K562 (cell line): ENCODE results near the gene CMBL. TPM values are rescaled to one million over a fixed set of nuclear protein-coding genes. Genes with fewer than 3 reads are reported as not detected.

Experiments used
- ATAC-seq: fragments of 200-7000 bp; cut with Tn5 transposase; 3 replicates; pipeline ENCODE4 v1.9.1; 2020; ENCODE audit warnings: moderate library complexity
- BruUV-seq: library from RNA; stranded (reverse); fragments of 400-500 nt; replicated peaks from 2 replicates; lab custom pipeline; 2021; lab: Mats Ljungman, UMichigan
- CTCF ChIA-PET: fragments of 300-600 bp; formaldehyde crosslinking; extraction: SDS; loops from one replicate; lab custom pipeline; 2021; ENCODE audit warnings: low intra/inter-chr PET ratio; lab: Yijun Ruan, JAX
- POLR2A ChIA-PET: fragments of 300-600, 350-650 bp; sonication (Branson Sonifier 250); formaldehyde crosslinking; extraction: SDS; loops from one replicate; lab custom pipeline; 2021; ENCODE audit warnings: antibody characterized with exemption, inconsistent platforms; lab: Yijun Ruan, JAX
- DNase-seq, 4 experiments: peaks; one replicate each; pipeline versions ENCODE4 v3.0.0 to v3.0.0-alpha.2; 2011 to 2018; ENCODE audit warnings: low spot score in 3 of 4, mixed read lengths in 3 of 4; ENCODE audit errors: extremely low read depth in 1 of 4
- FAIRE-seq: peaks from 2 replicates; lab custom pipeline; 2011; peaks lifted over from hg19 to GRCh38; lab: Jason Lieb, UNC
- H2AFZ ChIP-seq: 2 replicates; pipeline ENCODE4 v1.6.0; 2011; ENCODE audit warnings: low read depth, low read length, control low read depth, inconsistent platforms
- H3K27ac ChIP-seq: fragments of 200-600 bp; 3 replicates; pipeline ENCODE4 v1.8.0; 2011; ENCODE audit warnings: low read depth, mild to moderate bottlenecking, control low read depth, inconsistent platforms, low read length, moderate library complexity, mixed read lengths; ENCODE audit errors: extremely low read depth
- H3K27me3 ChIP-seq, 2 experiments: fragments of 300-600 bp in 1 of 2; 2 replicates in 1 of 2; 3 replicates in 1 of 2; pipeline versions ENCODE4 v1.6.0 to v1.8.0; 2011; ENCODE audit warnings: inconsistent platforms in 2 of 2, low read length in 2 of 2, mild to moderate bottlenecking in 1 of 2, mixed read lengths in 1 of 2, moderate library complexity in 1 of 2; ENCODE audit not compliant: control insufficient read depth in 2 of 2, insufficient read depth in 2 of 2
- H3K36me3 ChIP-seq: fragments of 300-600 bp; 3 replicates; pipeline ENCODE4 v1.8.0; 2011; ENCODE audit warnings: mild to moderate bottlenecking, low read length, inconsistent platforms; ENCODE audit not compliant: control insufficient read depth, insufficient read depth
- H3K4me1 ChIP-seq, 2 experiments: fragments of 200-600 bp in 1 of 2; replicated peaks in 1 of 2; 2 replicates in 1 of 2; 3 replicates in 1 of 2; pipeline versions ENCODE4 v1.5.1 to v1.8.0; 2011; ENCODE audit warnings: inconsistent platforms in 2 of 2, low read length in 2 of 2, mild to moderate bottlenecking in 1 of 2, mixed read lengths in 1 of 2, moderate library complexity in 1 of 2; ENCODE audit not compliant: control insufficient read depth in 2 of 2, insufficient read depth in 2 of 2
- H3K4me2 ChIP-seq: 2 replicates; pipeline ENCODE4 v1.6.1; 2011; ENCODE audit warnings: low read length, control low read depth, inconsistent platforms, mixed read lengths; ENCODE audit not compliant: insufficient read depth
- H3K4me3 ChIP-seq: fragments of 200-600 bp; sonication (generic), shearing (Covaris generic); 2 replicates; pipeline ENCODE4 v1.5.1; 2016; ENCODE audit warnings: control low read depth, inconsistent platforms
- H3K79me2 ChIP-seq: fragments of 200-600 bp; 3 replicates; pipeline ENCODE4 v1.8.0; 2011; ENCODE audit warnings: low read length, inconsistent platforms; ENCODE audit not compliant: control insufficient read depth, insufficient read depth
- H3K9ac ChIP-seq, 2 experiments: 2 replicates each; pipeline versions ENCODE4 v1.6.0 to v1.6.1; 2011; ENCODE audit warnings: low read depth in 2 of 2, low read length in 2 of 2, control low read depth in 1 of 2, inconsistent platforms in 1 of 2, mild to moderate bottlenecking in 1 of 2, mixed read lengths in 1 of 2; ENCODE audit not compliant: insufficient read depth in 1 of 2
- H3K9me1 ChIP-seq: one replicate; pipeline ENCODE4 v1.6.0; 2011; ENCODE audit warnings: inconsistent platforms, mild to moderate bottlenecking, low read length, moderate library complexity; ENCODE audit not compliant: control insufficient read depth, insufficient read depth
- H3K9me3 ChIP-seq: replicated peaks from 2 replicates; pipeline ENCODE4 v1.5.1; 2011; ENCODE audit warnings: low read depth, low read length, inconsistent platforms; ENCODE audit not compliant: control insufficient read depth, insufficient read depth
- H4K20me1 ChIP-seq: replicated peaks from 2 replicates; pipeline ENCODE4 v1.6.1; 2011; ENCODE audit warnings: low read length, inconsistent platforms, mixed read lengths; ENCODE audit not compliant: control insufficient read depth, insufficient read depth
- EHMT2 ChIP-seq: fragments of 450-650 bp; IDR thresholded peaks from 2 replicates; pipeline ENCODE4 v1.6.1; 2018; ENCODE audit warnings: antibody characterized with exemption
- MAFG ChIP-seq: fragments of 450-650 bp; conservative IDR thresholded peaks from 2 replicates; pipeline ENCODE4 v1.6.1; 2016; ENCODE audit warnings: missing genetic modification characterization, missing compliant biosample characterization
- PCBP1 ChIP-seq: fragments of 200-400 bp; formaldehyde crosslinking; IDR thresholded peaks from 2 replicates; pipeline ENCODE4 v1.6.1; 2018; ENCODE audit warnings: mild to moderate bottlenecking, low read depth, low read length; ENCODE audit not compliant: poor library complexity, severe bottlenecking
- SAFB2 ChIP-seq: fragments of 200-400 bp; formaldehyde crosslinking; IDR thresholded peaks from 2 replicates; pipeline ENCODE4 v1.6.1; 2018; ENCODE audit warnings: borderline replicate concordance, low read length, low read depth, moderate library complexity; ENCODE audit not compliant: severe bottlenecking
- TCFL5 ChIP-seq: fragments of 250-450 bp; sonication (Bioruptor Pico); conservative IDR thresholded peaks from 2 replicates; pipeline ENCODE4 v1.6.1; 2021; ENCODE audit warnings: mild to moderate bottlenecking, moderate library complexity, matching md5 sums
- whole genome bisulfite sequencing: fragments of 100-300 bp; shearing (Covaris generic); methylation state at CpG from one replicate; pipeline ENCODE4 v1.1.6; 2016; ENCODE audit warnings: low coverage, mixed read lengths; ENCODE audit not compliant: insufficient coverage; ENCODE audit errors: missing lambda C conversion rate; 5-methylcytosine and 5-hydroxymethylcytosine counted together
- in situ Hi-C: fragments of 300-500 bp; cut with MboI; formaldehyde crosslinking; loops from 4 replicates; pipeline ENCODE4 v1.15.0; 2018; ENCODE audit warnings: inconsistent platforms, mixed read lengths
- intact Hi-C: fragments of 100-400 bp; cut with micrococcal nuclease; formaldehyde crosslinking; loops from 2 replicates; pipeline ENCODE4 v1.14.2; 2022
- polyA plus RNA-seq, 8 experiments: library from polyadenylated mRNA; depleted of rRNA in 4 of 8; stranded (reverse) in 5 of 8; unstranded in 3 of 8; fragments of >200 nt; fragmentation: Nextera tagmentation in 2 of 8; fragmentation: Illumina TruSeq in 1 of 8; extraction: Ambion mirVana in 2 of 8; extraction: Trizol in 1 of 8; gene quantifications; 2 replicates each; pipeline versions ENCODE4 v1.2.1 to v1.2.3, GENCODE V29; 2011 to 2014; ENCODE audit warnings: inconsistent platforms in 1 of 8, missing spikeins in 1 of 8
- total RNA-seq, 7 experiments: library from RNA; depleted of rRNA in 6 of 7; stranded (reverse); fragments of >200 nt in 6 of 7; fragmentation: Illumina TruSeq in 2 of 7; extraction: Trizol in 2 of 7; gene quantifications; 2 replicates each; pipeline versions ENCODE4 v1.2.1 to v1.2.3, GENCODE V29; 2011 to 2021; ENCODE audit warnings: low replicate concordance in 1 of 7
- TF ChIP-seq, protein P1 (sequence below): IDR thresholded peaks from 3 replicates; pipeline ENCODE4 v1.6.1; 2011; ENCODE audit warnings: borderline replicate concordance, mild to moderate bottlenecking, moderate library complexity; ENCODE audit not compliant: insufficient read length; ENCODE audit errors: extremely low read depth

CMBL gene
- total and polyA plus RNA-seq, 9 of the 15 experiments (the other 6 are each of a cell fraction or from before 2014, with no cell fraction given): 22.6 to 192 (median 71.1) TPM

DNA sequence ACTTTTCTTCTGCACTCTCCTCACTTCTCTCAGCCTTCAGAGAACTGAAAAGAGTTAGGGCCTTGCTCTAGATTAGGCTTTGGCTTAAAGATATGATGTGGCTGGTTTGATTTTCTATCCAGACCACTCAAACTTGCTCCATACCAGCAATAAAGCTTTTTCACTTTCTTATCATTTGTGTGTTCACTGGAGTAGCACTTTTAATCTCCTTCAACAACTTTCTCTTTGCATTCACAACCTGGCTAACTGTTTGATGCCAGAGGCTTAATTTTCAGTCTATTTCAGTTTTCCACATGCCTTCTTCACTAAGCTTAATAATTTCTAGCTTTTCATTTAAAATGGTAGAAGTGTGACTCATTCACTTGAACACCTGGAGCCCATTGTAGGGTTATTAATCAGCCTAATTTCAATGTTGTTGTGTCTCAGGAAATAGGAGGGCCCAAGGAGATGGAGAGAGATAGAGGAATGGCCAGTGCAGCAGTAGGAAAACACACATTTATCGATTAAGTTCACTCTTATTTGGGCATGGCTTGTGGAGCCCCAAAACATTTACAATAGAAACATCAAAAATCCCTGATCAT, 64.0 kb downstream of the CMBL start:
- Histone ChIP-seq H3K36me3 (peaks cover 9% of the 10 kb centered on the region; the same call in 2 of the 3 replicates), H3K4me3 (no peak overlapping the region), H4K20me1 (no peaks in the 10 kb centered on the region), H3K4me2 (no peak overlapping the region), H3K27ac (no peak overlapping the region), H3K79me2 (peaks cover 22% of the 10 kb centered on the region), H3K9me3 (no peaks in the 10 kb centered on the region), H3K9me1 (no peaks in the 10 kb centered on the region), H3K4me1 (peaks cover under 1 to 9% of the 10 kb centered on the region in 2 experiments; a peak in 4 of 5 replicates), H3K9ac (no peak overlapping the region), H3K27me3 (no peaks in the 10 kb centered on the region), H2AFZ (no peak overlapping the region)
- DNase-seq (no peak), FAIRE-seq (no peak), ATAC-seq (no peak)
- BruUV-seq: no TSS peak
- ChIA-PET CTCF (interaction anchor here (0.7 kb wide), 1 partner anchor 257 kb away, joined by 3 read pairs; no protein-coding TSS in a partner anchor), POLR2A (interaction anchor here (0.7 to 1.9 kb wide), 4 partner anchors 9 to 16 kb away, joined by 3 to 5 read pairs (median 4); no protein-coding TSS in a partner anchor)
- WGBS: 48% methylated on average over 1 of the region's 1 CpG
- no peak for TF ChIP-seq TCFL5 (CRISPR knock-in tag)
- no peak for TF ChIP-seq PCBP1
- TF ChIP-seq, protein P1, sequence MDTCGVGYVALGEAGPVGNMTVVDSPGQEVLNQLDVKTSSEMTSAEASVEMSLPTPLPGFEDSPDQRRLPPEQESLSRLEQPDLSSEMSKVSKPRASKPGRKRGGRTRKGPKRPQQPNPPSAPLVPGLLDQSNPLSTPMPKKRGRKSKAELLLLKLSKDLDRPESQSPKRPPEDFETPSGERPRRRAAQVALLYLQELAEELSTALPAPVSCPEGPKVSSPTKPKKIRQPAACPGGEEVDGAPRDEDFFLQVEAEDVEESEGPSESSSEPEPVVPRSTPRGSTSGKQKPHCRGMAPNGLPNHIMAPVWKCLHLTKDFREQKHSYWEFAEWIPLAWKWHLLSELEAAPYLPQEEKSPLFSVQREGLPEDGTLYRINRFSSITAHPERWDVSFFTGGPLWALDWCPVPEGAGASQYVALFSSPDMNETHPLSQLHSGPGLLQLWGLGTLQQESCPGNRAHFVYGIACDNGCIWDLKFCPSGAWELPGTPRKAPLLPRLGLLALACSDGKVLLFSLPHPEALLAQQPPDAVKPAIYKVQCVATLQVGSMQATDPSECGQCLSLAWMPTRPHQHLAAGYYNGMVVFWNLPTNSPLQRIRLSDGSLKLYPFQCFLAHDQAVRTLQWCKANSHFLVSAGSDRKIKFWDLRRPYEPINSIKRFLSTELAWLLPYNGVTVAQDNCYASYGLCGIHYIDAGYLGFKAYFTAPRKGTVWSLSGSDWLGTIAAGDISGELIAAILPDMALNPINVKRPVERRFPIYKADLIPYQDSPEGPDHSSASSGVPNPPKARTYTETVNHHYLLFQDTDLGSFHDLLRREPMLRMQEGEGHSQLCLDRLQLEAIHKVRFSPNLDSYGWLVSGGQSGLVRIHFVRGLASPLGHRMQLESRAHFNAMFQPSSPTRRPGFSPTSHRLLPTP: no peak
- no peak for TF ChIP-seq SAFB2
- no peak for TF ChIP-seq EHMT2
- TF ChIP-seq MAFG: no peak
- intact Hi-C loops: no loop called here
- in situ Hi-C loops: no loop called here
